ENCODE data around the gene ADIG.

Gene ADIG

GRCh38 chr20:38581013-38581412 is at the start of gene ADIG:
Gene ADIG, plus strand, starts transcription at chr20:38581197. Its CDS starts 54 bp downstream, at chr20:38581251.
- H3K4me3 ChIP-seq (ENCODE audit: low read depth, low read length) = no peak within 1 kb of the TSS
- TF ChIP-seq CTCF (IDR thresholded peaks at IDR 0.05; ENCODE audit: borderline replicate concordance, insufficient read depth, low read depth, low read length) = no peak

GRCh38 chr20:38534756-38535155 is 46.2 kb upstream of the ADIG start:
- no peak overlapping the region for H3K4me3 ChIP-seq (ENCODE audit: low read depth, low read length)
- TF ChIP-seq CTCF (IDR thresholded peaks at IDR 0.05; ENCODE audit: borderline replicate concordance, insufficient read depth, low read depth, low read length) = no peak

GRCh38 chr20:38536310-38536709 is 44.7 kb upstream of the ADIG start:
- no peak overlapping the region for H3K4me3 ChIP-seq (ENCODE audit: low read depth, low read length)
- TF ChIP-seq CTCF (IDR thresholded peaks at IDR 0.05; ENCODE audit: borderline replicate concordance, insufficient read depth, low read depth, low read length) = no peak

- TF ChIP-seq CTCF (IDR thresholded peaks at IDR 0.05; ENCODE audit: borderline replicate concordance, insufficient read depth, low read depth, low read length) = no peak
- no peak overlapping the region for H3K4me3 ChIP-seq (ENCODE audit: low read depth, low read length)
These were observed 43.8 kb upstream of the ADIG start for GRCh38 chr20:38537176-38537575.

GRCh38 chr20:38538789-38539188 is 42.2 kb upstream of the ADIG start:
- no peak overlapping the region for H3K4me3 ChIP-seq (ENCODE audit: low read depth, low read length)
- no peak for TF ChIP-seq CTCF (IDR thresholded peaks at IDR 0.05; ENCODE audit: borderline replicate concordance, insufficient read depth, low read depth, low read length)

- H3K4me3 ChIP-seq (ENCODE audit: low read depth, low read length) = no peak overlapping the region
- no peak for TF ChIP-seq CTCF (IDR thresholded peaks at IDR 0.05; ENCODE audit: borderline replicate concordance, insufficient read depth, low read depth, low read length)
These were observed 37.7 kb upstream of the ADIG start for GRCh38 chr20:38543014-38543906.

- no peak overlapping the region for H3K4me3 ChIP-seq (ENCODE audit: low read depth, low read length)
- TF ChIP-seq CTCF (IDR thresholded peaks at IDR 0.05; ENCODE audit: borderline replicate concordance, insufficient read depth, low read depth, low read length) = no peak
These were observed 35.2 kb upstream of the ADIG start for GRCh38 chr20:38545771-38546170.

Data from GM12875 (cell line).